OCI-LY7 (cell line): Measurements from ENCODE around the gene UNKL. TPM values are rescaled to one million over a fixed set of nuclear protein-coding genes. Genes with fewer than 3 reads are reported as not detected.

Experiments used
- BruUV-seq: library from RNA; stranded (reverse); fragments of 400-500 nt; replicated peaks from 2 replicates; lab custom pipeline; 2021; lab: Mats Ljungman, UMichigan
- CTCF ChIA-PET: fragments of 300-600 bp; sonication (Branson Sonifier 250); formaldehyde crosslinking; loops from one replicate; lab custom pipeline; 2022; ENCODE audit warnings: antibody characterized with exemption; ENCODE audit not compliant: unreplicated experiment; lab: Charles Lee
- POLR2A ChIA-PET: fragments of 300-600 bp; sonication (Branson Sonifier 250); formaldehyde crosslinking; loops from one replicate; lab custom pipeline; 2022; ENCODE audit warnings: antibody characterized with exemption; lab: Charles Lee
- DNase-seq: peaks from one replicate; pipeline ENCODE4 v3.0.0-alpha.2; 2015; ENCODE audit warnings: low spot score
- H2AFZ ChIP-seq: fragments of 200-600 bp; sonication (generic), shearing (Covaris generic); 2 replicates; pipeline ENCODE4 v1.6.1; 2014; ENCODE audit warnings: mild to moderate bottlenecking, antibody characterized with exemption, low read length, moderate library complexity
- H3K27ac ChIP-seq: fragments of 200-600 bp; sonication (generic); 2 replicates; pipeline ENCODE4 v1.5.1; 2014; ENCODE audit warnings: mixed run types, low read depth, mild to moderate bottlenecking, moderate library complexity, low read length, inconsistent platforms; ENCODE audit not compliant: poor library complexity, severe bottlenecking
- H3K36me3 ChIP-seq: fragments of 200-600 bp; sonication (generic); 2 replicates; pipeline ENCODE4 v1.6.1; 2014; ENCODE audit warnings: mild to moderate bottlenecking, antibody characterized with exemption, low read length, moderate library complexity, mixed read lengths; ENCODE audit not compliant: insufficient read depth
- H3K4me1 ChIP-seq: fragments of 200-600 bp; sonication (generic); 2 replicates; pipeline ENCODE4 v1.5.1; 2014; ENCODE audit warnings: mild to moderate bottlenecking, low read length; ENCODE audit not compliant: insufficient read depth, poor library complexity, severe bottlenecking
- H3K4me2 ChIP-seq: fragments of 200-600 bp; sonication (generic); 2 replicates; pipeline ENCODE4 v1.6.1; 2014; ENCODE audit warnings: mild to moderate bottlenecking, low read length
- H3K4me3 ChIP-seq: fragments of 200-600 bp; sonication (generic); 2 replicates; pipeline ENCODE4 v1.5.1; 2014; ENCODE audit warnings: mild to moderate bottlenecking, low read depth, low read length; ENCODE audit not compliant: poor library complexity, severe bottlenecking
- H3K79me2 ChIP-seq: fragments of 200-600 bp; sonication (generic); 2 replicates; pipeline ENCODE4 v1.6.1; 2016; ENCODE audit warnings: low read depth, mild to moderate bottlenecking, low read length, moderate library complexity, mixed read lengths; ENCODE audit not compliant: insufficient read depth
- H3K9me2 ChIP-seq: fragments of 200-600 bp; sonication (generic); 2 replicates; pipeline ENCODE4 v1.6.1; 2016; ENCODE audit warnings: mild to moderate bottlenecking, low read length, mixed read lengths; ENCODE audit not compliant: insufficient read depth
- H3K9me3 ChIP-seq: fragments of 200-600 bp; sonication (generic); 2 replicates; pipeline ENCODE4 v1.6.1; 2014; ENCODE audit warnings: mild to moderate bottlenecking, mixed run types, low read length, mixed read lengths
- H4K20me1 ChIP-seq: fragments of 200-600 bp; sonication (generic); 2 replicates; pipeline ENCODE4 v1.6.1; 2014; ENCODE audit warnings: mild to moderate bottlenecking, antibody characterized with exemption, low read length, moderate library complexity, mixed read lengths; ENCODE audit not compliant: insufficient read depth
- EZH2phosphoT487 ChIP-seq: fragments of 200-600 bp; sonication (generic); IDR thresholded peaks from 2 replicates; pipeline ENCODE4 v1.6.1; 2018; ENCODE audit warnings: low read depth, borderline replicate concordance, mild to moderate bottlenecking, mixed run types, antibody characterized with exemption, low read length, moderate library complexity, mixed read lengths
- intact Hi-C: fragments of 100-400 bp; cut with micrococcal nuclease; formaldehyde crosslinking; loops from one replicate; pipeline ENCODE4 v1.10.0; 2022; ENCODE audit not compliant: unreplicated experiment
- total RNA-seq, 2 experiments: library from RNA; depleted of rRNA in 1 of 2; stranded (reverse); fragments of >200 nt in 1 of 2; shearing (Covaris generic) in 1 of 2; gene quantifications; 2 replicates each; pipeline ENCODE4 v1.2.3, GENCODE V29; 2014 to 2022
- TF ChIP-seq, protein P1 (sequence below): fragments of 200-600 bp; sonication (generic); conservative IDR thresholded peaks from 2 replicates; pipeline ENCODE4 v1.5.1; 2014; ENCODE audit warnings: mild to moderate bottlenecking, antibody characterized with exemption, low read length, moderate library complexity, mixed read lengths

The UNKL gene
- total RNA-seq, 2 experiments from 2014 or later = 31.0 to 33.7 TPM

DNA sequence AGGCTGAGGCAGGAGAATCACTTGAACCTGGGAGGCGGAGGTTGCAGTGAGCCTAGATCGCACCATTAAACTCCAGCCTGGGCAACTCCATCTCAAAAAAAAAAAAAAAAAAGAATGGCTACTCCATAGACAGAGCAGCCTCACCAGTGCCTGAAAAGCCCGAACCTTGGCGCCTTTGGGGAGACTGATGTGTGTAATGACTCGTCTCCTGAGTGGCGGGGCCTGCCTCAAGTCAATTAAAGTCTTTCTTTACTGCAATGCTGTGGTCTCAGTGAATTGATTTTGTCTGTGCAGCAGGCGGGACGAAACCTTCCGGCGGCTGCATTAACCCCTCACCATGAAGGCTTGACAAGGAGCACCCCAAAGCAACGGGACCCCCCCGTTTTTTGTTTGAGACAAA, 9.5 kb upstream of the UNKL start:
- peaks cover 2% of the 10 kb centered on the region; the same call in 1 of the 2 replicates for H3K36me3 ChIP-seq
- no TSS peak for BruUV-seq
- H3K9me2 ChIP-seq = no peaks in the 10 kb centered on the region
- no peak overlapping the region for H2AFZ ChIP-seq
- TF ChIP-seq EZH2phosphoT487 = no peak
- TF ChIP-seq, protein P1, sequence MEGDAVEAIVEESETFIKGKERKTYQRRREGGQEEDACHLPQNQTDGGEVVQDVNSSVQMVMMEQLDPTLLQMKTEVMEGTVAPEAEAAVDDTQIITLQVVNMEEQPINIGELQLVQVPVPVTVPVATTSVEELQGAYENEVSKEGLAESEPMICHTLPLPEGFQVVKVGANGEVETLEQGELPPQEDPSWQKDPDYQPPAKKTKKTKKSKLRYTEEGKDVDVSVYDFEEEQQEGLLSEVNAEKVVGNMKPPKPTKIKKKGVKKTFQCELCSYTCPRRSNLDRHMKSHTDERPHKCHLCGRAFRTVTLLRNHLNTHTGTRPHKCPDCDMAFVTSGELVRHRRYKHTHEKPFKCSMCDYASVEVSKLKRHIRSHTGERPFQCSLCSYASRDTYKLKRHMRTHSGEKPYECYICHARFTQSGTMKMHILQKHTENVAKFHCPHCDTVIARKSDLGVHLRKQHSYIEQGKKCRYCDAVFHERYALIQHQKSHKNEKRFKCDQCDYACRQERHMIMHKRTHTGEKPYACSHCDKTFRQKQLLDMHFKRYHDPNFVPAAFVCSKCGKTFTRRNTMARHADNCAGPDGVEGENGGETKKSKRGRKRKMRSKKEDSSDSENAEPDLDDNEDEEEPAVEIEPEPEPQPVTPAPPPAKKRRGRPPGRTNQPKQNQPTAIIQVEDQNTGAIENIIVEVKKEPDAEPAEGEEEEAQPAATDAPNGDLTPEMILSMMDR = no peak
- H3K4me1 ChIP-seq = peaks cover 12% of the 10 kb centered on the region
- CTCF ChIA-PET = interaction anchor here (0.6 kb wide), 1 partner anchor 81 kb away, joined by 5 read pairs; no protein-coding TSS in a partner anchor
- peaks cover 5% of the 10 kb centered on the region; the same call in 1 of the 2 replicates for H3K9me3 ChIP-seq
- no peak overlapping the region for H3K4me2 ChIP-seq
- POLR2A ChIA-PET = interaction anchor here (0.7 kb wide), 1 partner anchor 60 kb away, joined by 3 read pairs; no protein-coding TSS in a partner anchor
- intact Hi-C loops = loop anchor here (10.0 kb wide), 1 partner anchor 191 kb away; the partner anchor contains the start of genes CRAMP1 and IFT140
- no peak overlapping the region for H3K4me3 ChIP-seq
- H3K27ac ChIP-seq = no peak overlapping the region
- DNase-seq = no peak
- peaks cover 15% of the 10 kb centered on the region for H3K79me2 ChIP-seq
- H4K20me1 ChIP-seq = peaks cover 8% of the 10 kb centered on the region

DNA sequence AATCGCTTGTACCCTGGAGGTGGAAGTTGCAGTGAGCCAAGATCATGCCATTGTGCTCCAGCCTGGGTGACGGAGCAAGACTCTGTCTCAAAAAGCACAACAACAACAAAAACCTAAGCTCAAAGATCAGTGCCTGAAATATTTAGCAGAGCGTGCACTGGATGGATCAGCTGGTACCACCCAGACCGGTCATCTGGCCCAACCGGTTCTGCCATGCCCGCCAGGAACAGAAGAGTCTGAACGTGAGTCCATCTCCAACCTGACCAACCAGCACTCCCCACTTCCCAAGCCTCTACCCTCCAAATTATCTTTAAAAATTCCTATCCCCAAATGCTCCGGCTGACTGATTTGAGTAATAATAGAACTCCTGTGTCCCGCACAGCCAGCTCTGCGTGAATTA, 7.6 kb upstream of the UNKL start:
- BruUV-seq = no TSS peak
- Histone ChIP-seq H3K9me2 (no peaks in the 10 kb centered on the region), H3K27ac (no peak overlapping the region), H3K4me2 (no peak overlapping the region), H3K36me3 (peaks cover 17% of the 10 kb centered on the region; the same call in 1 of the 2 replicates), H3K4me3 (no peak overlapping the region), H2AFZ (no peak overlapping the region), H3K4me1 (peaks cover 22% of the 10 kb centered on the region), H3K9me3 (peaks cover 5% of the 10 kb centered on the region; the same call in 1 of the 2 replicates), H3K79me2 (peaks cover 32% of the 10 kb centered on the region), H4K20me1 (peaks cover 8% of the 10 kb centered on the region)
- TF ChIP-seq EZH2phosphoT487 = no peak
- TF ChIP-seq, protein P1 = no peak
- intact Hi-C loops = loop anchor here (10.0 kb wide), 1 partner anchor 193 kb away; the partner anchor contains the start of genes CRAMP1 and IFT140
- ChIA-PET CTCF (no interaction called here), POLR2A (interaction anchor here (0.7 kb wide), 1 partner anchor 123 kb away, joined by 3 read pairs; no protein-coding TSS in a partner anchor)
- DNase-seq = no peak

DNA sequence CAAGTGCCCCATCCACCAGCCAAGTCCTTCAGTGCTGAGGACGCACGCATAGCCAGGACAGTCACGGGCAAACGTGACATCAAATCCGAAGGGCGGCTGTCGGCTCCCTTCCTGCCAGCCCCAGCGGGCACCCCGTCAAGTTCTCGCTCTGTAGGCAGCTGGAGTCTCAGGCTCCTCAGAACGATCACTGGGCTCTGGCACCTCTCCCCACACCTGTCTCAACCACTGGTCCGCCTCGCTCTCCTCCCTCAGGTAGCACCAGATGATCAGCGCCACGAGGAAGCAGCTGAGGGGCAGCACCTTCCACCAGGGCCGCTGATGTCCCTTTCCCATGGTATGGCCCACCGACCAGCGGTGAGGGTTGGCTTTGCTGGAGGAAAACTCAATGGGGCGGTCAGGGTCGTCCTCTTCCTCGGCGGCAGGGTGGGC, 5.6 kb upstream of the UNKL start:
- ChIA-PET CTCF (no interaction called here), POLR2A (no interaction called here)
- Histone ChIP-seq H3K4me1 (peaks cover 24% of the 10 kb centered on the region), H3K9me3 (peaks cover 5% of the 10 kb centered on the region; the same call in 1 of the 2 replicates), H3K4me3 (peak overlapping the region; percentile 93), H3K4me2 (peak overlapping the region; percentile 99), H4K20me1 (peaks cover 8% of the 10 kb centered on the region), H3K9me2 (no peaks in the 10 kb centered on the region), H2AFZ (no peak overlapping the region), H3K79me2 (peaks cover 32% of the 10 kb centered on the region), H3K36me3 (peaks cover 17% of the 10 kb centered on the region; the same call in 1 of the 2 replicates), H3K27ac (peak overlapping the region; percentile 34)
- intact Hi-C loops = loop anchor here (10.0 kb wide), 1 partner anchor 195 kb away; the partner anchor contains the start of genes CRAMP1 and IFT140
- TSS peak; percentile 85 for BruUV-seq
- TF ChIP-seq, protein P1 = no peak
- TF ChIP-seq EZH2phosphoT487 = no peak
- no peak for DNase-seq
